Amniotic epithelial cell (primary cell): ENCODE results near the gene DIPK1A.

Source experiments
- DNase-seq: peaks from one replicate; pipeline ENCODE4 v3.0.0-alpha.2; 2010; ENCODE audit warnings: low read depth

The DIPK1A gene

DNA sequence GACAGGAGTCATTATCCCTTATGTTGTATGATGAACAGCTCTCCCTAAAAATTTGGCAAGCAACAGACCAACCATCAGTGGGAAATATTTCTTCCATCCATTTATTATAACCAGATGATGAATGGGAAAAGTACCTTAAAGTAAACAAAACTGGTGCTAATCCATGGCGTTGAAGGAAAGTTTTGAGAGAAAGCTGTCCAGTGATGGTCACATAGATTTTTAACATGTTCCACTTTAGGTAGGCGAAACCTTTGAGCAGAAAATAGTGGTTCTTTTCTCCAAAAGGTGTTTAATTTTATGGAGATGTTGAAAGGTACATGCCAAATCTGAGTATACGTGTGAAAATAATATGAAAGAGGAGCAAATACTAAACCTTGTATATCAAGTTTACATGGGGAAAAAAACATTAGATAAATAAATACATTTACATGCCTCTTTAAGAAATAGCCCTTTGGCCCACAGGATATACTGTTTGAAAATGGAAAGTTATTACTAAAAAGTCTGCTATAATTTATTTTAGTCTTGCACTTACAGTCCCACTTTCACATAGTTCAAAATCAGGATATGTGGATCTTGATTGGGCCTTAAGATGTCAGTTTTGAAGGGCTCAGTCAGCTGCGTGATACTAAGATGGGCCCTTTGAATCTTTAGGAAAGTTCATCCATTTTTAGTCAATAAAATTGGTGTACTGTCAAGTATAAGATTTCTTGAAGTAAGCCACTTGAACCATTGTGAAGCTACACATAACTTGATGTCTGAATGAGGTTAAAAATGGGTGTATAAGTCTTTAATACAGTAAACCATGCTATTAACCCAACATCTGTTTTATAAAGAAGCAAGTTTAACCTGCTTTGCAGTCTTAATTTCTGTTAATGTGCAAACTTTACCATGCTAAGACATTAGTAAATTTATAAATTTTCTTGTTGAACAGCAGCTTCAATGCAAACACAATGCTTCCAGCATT is 118.9 kb downstream of the DIPK1A start:
- no peak for DNase-seq

DNA sequence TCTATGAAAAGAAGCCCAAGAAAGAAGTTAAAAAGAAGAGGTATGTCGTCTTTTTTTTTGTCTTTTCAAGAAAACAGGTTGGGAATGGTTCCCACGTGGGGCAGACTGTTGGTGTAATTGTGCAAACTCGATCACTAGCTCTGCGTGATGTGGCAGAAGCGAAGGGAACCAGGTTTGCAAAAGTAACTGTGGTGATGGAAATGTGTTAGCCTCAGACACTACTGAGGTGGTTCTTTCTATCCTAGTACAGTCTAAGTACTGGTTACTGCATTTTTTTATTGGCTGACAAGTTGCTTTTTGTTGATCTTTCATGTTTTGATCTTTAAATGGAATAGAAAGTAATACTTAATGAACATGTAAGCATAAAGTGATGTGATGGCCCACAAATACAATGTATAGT is 120.7 kb downstream of the DIPK1A start:
- DNase-seq: no peak

DNA sequence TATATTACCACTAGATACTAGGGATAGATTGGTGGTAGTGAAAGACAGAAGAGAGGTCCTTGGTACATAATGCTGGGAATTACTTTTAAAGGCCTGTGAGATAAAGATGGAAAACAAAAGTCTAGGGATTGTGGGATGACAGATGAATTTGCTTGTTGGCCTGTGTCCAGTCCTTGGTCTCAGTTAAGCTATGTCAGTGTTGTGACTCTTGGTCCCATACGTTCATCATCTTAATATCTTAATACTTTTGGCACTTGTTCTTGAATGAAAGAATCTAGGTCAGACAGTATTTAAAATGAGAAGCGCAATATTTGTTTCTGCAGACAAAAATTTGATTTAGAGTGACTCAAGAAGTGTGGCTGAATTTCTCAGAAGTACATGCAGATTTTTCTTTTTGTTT is 121.8 kb downstream of the DIPK1A start:
- DNase-seq: peak; percentile 47

DNA sequence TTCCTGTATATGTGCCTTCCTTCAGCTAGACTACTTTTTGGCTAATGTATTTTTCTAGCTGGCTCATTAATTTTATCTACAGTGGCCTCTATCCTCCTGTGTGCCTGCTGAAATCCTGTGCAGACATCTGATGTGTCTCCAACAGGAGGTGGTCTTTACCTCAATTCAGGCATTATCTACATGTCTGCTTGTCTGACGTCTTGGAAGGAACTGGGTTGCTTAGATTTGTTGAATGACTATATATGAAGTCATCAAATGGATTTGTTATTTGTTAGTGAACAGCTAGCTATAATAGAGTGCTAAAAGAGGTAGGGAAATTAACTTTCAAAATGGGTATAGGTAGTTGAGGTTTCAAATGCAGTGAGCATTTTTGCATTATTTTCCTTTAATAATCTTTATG is 122.7 kb downstream of the DIPK1A start:
- DNase-seq: no peak

DNA sequence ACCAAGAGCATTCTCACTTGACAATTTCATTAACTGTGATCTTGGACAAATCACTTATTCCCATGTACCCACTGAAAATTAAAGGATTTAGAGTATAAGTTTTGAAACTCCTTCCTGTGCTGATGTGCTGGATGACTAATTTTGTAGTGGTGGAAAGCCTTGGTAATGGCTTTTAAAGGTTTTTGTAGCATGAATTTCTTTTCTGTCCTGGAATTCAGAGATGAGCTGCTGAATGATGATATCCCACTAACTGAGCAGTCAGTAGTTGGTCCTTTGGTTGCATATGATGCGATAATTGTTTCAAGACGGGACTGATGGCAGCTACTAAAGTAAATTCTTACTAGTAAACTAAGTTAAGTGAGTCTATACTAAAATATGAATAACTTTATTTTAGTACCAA is 124.2 kb downstream of the DIPK1A start:
- no peak for DNase-seq

DNA sequence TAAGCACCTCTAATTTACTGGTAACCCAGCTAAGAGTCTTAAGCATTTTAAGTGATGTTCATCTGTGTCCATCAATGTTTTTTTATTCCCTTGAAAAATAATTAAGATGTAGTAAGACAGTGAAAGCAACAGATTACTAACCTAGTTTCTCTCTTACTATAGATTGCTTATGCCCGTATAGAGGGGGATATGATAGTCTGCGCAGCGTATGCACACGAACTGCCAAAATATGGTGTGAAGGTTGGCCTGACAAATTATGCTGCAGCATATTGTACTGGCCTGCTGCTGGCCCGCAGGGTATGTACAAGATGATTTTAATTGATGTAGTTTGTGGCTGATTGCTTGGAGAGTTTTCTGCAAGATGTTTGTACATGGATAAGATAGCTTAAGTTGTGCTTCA is 126.6 kb downstream of the DIPK1A start:
- no peak for DNase-seq

DNA sequence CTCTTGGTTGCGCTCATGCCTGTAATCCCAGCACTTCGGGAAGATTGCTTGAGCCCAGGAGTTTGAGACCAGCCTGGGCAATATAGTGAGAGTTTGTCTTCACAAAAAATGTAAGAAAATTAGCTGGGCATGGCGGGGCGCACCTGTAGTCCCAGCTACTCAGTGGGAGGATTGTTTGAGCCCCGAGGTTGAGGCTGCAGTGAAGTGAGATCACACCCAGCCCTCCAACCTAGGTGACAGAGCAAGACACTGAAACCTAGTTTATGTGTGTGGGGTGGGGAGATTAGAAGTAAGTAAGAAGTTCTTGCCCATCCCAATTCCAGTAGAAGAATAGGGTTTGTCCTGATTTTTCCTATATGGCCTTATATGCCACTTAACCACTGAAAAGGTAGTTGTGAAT is 127.4 kb downstream of the DIPK1A start:
- no peak for DNase-seq

DNA sequence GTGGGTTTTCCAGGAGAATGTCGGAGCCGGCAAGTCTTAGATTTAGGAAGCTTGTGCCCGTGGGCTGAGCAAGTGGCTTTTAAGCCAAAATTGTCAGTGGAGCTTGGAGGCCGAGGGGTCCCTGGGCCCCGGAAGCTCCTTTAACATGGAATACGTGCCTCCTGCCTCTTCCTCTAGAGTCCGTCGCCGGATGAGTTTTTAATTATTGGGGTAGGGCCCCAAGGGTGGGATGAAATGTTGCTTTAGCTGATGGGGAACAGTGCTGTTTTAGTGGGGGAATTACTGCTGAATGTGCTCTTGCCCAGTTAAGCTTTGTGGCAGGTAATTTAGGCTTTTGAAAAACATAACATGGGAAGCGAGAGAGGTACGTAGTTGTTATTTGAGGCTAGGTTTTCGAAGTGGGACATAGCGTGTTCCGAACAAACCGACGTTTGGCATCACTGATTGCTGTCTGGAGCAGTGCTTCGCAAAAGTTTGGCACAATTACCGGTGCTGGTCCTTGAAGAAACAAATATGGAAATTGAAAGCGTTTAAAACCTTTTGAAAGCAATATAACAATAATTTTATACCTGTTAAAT is 128.6 kb downstream of the DIPK1A start:
- DNase-seq: no peak

DNA sequence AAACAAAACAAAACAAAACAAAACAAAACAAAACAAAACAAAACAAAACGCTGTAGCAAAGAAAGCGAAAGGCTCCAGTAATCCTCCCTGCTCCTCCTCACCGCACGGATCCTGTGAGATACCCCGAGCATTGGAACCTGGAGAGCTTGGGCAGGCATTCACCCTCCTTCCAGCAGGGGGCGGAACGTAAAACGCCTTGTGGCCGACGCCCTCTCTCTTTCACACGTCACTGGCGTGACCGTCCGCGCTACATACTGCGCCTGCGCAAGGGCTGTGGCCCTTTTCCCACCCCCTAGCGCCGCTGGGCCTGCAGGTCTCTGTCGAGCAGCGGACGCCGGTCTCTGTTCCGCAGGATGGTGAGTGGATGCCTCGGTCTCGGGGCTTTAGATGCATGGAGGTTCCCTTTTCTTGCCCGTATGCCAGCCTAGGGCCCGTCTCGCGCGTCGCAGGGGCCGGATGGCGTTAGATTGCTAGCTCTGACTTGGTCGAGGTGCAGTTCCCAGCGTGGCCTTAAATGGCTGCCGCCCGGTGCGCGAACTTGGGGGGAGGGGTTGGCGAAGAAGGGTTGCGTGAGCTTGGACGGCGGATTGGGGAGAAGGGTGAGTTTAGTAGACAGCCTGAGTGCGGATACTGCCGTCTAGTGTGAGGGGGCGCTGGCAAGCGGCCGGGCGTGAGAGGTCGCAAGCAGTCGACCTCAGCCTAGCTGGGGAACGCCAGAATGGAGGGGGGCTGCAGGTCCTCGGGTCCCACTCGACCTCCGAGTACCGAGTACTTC is 129.3 kb downstream of the DIPK1A start, which contains the start of gene RPL5:
Gene RPL5 (plus strand): TSS at position 279 of the 775 bp plus-strand sequence. CDS start 75 bp downstream, at position 354.
- DNase-seq: peak; percentile 94

DNA sequence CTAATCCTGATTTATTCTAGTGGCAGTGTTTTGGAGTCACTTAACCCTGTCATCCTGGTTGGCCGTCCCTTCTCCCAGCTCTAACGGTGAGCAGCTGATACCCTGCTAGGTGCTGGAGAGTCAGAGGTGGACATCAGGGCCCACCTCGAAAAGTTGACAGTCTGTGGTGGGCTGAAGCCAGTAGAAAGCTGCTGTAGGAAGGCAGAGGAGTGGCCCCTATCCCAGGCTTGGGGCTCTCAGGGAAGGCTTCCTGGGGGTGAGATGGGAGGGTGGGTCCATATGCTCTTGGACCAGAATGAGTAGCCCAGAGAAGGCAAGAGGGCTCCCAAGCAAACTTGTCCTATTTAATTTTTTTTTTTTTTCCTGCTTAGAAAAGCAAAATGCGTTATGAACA is 129.9 kb downstream of the DIPK1A start:
- DNase-seq: no peak

DNA sequence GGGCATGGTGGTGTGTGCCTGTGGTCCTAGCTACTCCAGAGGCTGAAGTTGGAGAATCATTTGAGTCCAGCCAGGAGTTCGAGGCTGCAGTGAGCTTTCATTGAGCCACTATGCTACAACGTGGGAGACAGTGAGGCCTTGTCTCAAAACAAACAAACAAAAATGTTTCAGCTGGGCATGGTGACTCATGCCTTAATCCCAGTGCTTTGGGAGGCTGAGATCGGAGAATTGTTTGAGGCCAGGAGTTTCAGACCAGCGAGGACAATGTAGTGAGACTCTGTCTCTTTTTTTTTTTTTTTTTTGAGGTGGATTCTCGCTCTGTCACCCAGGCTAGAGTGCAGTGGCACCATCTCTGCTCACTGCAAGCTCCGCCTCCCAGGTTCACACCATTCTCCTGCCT is 134.5 kb downstream of the DIPK1A start:
- DNase-seq: no peak

DNA sequence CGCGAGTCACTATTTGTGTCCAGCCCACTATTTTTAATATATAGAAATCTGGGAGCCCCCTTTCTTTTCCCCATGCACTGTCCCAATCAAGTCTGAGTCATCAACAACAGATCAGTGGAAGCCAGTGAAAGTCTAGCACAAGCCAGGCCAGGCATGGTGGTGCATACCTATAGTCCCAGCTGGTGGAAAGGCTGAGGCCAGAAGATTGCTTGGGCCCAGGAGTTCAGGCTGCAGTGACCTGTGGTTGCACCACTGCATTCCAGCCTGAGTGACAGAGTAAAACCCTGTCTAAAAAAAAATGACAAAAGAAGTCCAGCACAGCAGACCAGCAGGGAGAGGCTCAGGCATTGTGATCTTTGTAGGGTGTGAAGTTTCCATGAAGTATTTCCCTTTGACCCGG is 138.4 kb downstream of the DIPK1A start:
- peak; percentile 66 for DNase-seq

DNA sequence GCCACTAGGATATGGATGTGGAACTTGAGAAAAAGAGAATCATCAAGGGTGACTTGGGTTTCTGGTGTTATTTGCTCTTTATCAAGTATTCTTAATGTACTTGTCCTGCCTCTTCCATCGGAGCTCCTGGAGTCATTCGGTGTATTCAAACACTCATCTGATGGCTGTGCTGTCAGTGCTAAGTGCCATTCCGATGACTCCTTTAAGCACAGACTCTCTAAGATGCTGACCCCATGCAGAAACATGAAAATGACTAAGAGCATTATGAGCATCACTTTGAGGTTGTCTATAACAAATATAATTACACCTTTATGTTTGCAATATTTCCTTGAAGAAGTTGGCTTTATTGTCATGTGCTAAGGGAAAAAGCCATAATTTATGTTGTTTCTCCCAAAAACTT is 140.7 kb downstream of the DIPK1A start:
- DNase-seq: no peak

DNA sequence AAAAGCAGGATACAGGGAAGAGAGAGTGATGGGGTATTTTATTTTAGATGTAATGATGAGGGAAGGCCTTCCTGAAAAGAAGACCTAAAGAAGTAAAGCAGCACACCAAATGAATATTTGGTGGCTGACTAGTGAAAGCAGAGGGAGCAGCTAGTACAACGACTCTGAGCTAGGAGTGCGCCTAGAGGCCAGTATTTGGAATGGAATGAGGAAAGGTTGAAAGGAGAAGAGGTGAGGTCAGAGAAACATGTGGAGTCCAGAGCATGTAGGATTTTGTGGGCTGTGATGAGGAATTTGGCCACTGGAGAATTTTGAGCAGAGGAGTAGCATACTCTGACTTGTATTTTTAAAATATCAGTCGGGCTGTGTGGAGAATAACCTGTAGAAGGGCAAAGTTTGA is 141.2 kb downstream of the DIPK1A start:
- no peak for DNase-seq

DNA sequence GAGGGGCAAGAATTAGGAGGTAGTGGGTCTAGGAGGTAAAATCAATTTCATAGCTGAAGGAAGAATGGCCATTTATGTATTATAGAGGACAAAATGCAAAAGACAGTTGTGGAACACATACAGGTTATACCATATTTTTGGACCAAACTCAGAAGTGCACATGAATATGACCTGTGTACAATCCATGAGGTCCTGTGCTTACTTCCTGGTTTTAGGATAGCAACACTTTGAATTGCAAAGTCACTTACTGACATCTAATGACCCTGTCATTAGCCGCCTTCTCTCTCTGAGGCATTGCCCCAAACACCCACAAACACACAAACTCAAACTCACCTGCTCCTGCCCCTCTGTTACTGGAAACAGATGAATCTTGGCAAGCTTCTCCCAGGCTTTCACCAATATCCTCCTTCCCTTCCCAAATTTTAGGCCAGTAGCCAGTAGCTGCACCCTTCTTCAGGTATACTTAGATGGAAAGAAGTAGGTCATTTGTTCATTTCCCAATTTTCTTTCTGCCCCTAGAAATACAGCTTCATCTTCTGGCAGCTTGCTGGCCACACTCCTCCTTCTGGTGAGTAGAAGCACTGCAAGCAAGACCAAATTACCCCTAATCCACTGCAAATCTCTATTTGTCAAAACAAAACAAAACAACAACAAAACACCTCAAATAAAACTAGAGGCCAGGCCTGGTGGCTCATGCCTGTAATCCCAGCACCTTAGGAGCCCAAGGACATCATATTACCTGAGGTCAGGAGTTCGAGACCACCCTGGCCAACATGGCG is 143.1 kb downstream of the DIPK1A start:
- DNase-seq: peak; percentile 47

DNA sequence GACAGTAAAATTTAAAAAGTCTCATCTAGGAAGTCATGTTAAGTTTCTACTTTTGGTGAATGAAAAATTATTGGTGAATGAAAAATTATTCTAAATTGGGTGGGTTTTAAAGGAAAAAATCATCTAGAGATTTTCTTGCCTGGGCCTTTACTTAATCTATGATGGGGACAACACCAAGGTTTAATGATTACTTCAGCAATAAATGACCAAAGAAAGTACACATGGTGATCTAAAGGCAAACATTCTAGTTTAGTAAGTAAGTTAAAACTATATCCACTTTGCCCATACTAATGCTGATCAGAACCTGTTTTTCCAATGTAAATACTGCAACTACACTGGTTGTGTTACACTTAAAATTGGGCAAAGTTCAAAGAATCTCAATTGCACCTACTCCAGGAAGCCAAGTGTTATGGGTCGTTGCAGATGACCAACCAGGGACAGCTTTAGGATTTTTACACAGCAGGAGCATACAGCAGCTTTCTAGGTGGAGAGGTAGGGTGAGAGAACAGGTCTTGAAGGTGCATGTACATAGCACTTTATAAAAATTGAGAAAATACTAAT is 144.0 kb downstream of the DIPK1A start:
- DNase-seq: no peak

DNA sequence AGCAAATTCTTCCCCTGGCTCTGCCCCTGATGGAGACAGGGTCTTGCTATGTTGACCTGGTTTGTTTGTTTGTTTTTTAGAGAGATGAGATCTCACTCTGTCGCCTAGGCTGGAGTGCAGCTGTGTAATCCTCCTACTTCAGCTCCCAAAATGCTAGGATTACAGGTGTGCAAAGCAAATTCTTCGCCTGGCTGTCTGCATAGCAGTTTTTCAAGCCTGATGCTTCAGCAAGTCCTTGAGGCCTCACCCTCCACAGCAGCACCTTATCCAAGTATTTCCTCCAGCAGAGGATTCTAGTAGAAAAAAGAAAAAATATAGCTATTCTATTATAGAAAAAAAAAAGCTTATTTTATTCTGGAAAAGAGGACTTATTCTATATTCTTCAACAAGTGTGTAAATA is 144.5 kb downstream of the DIPK1A start:
- no peak for DNase-seq

DNA sequence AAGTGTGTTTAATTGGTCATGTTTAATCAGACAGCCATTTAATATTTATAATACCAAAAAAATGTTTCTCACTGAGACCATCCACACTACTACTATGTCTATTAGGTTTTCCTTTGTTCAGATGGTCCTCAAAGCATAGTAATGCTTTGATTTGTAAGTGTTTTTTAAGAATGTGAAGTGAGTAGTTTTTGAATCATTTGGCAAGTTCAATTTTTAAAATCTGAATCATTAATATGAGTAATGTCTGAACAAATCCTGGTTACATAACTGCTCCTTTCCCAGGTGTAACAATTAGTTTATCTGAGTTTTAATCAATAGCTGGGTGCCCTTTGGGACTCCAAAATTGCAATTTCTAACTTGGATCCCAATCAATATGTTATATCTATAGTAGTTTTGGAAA is 152.9 kb downstream of the DIPK1A start:
- no peak for DNase-seq

DNA sequence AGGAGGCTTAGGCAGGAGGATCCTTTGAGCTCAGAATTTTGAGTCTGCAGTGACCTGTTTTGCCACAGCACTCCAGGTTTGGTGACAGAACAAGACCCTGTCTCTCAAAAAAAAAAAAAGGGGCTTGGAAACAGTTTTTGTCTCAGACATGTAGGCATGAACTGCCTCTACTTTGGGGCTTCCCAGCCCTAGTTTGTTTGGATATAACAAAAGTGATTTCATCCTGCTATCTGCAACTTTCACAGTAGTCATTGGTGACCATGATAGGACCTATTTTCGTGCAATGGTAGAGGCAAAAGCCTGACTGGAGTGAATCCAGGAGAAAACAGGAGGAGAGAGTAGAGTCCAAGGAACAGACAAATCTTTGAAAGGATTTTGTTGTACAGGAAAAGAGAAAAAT is 156.0 kb downstream of the DIPK1A start:
- peak; percentile 11 for DNase-seq

DNA sequence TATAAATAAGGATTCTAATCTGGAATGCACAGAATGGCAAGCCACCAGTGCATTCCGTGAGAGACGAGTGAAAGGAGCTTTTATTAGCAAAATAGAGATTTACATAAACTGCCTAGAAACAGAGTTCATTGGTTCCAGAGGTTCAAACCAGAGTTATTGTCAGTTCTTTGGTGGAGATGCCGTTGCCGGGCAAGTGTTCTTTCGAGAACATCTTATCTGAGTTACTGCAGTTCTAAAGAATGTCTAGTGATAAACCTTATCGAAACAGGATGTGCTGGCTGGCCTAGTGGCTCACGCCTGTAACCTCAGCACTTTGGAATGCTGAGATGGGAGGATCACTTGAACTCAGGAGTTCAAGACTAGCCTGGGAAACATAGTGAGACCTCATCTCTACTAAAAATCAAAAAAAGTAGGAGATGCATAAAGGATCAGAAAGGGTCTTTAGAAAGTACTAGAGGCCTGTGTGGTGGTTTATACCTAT is 156.5 kb downstream of the DIPK1A start:
- peak; percentile 100 for DNase-seq

DNA sequence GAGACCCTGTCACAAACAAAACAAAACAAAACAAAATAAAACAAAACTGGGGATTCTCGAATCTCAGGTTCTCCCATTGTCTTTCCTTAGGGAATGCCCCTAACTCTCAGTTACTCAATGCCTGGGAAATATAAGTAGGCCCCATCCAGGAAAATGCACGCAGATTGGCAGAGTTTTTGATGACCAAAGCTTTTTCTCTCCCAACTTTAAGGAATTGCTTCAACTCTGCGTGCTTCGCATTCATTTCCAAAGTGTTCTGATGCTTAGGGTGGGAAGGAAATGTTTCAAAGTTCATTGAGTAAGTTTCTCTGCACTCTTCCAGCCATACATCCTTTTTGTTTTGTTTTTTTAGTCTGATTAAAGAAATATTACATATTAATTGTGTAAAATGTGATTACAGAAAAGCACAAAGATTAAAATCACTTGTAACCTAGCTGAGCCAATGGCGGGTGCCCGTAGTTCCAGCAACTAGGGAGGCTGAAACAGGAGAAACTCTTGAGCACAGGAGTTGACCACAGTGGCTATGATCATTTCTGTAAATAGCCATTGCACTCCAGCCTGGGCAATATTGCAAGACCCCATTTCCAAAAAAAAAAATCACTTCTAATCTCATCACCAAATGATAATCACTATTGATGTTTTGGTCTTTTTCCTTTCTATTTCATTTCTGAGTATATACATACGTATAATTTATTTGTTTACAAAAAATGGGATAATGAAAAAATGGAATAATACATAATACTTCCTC is 157.9 kb downstream of the DIPK1A start:
- no peak for DNase-seq
